GM19099 (cell line): ENCODE results near the gene PLCH1.

ENCODE experiments used
- POLR2A ChIP-seq: IDR thresholded peaks from 3 replicates; pipeline ENCODE4 v1.6.1; 2011; ENCODE audit warnings: low read depth; ENCODE audit not compliant: insufficient read length; ENCODE audit errors: extremely low read depth

The PLCH1 gene

GRCh38 chr3:155682426-155683343, 62.2 kb downstream of the PLCH1 start:
- no peak for TF ChIP-seq POLR2A

DNA sequence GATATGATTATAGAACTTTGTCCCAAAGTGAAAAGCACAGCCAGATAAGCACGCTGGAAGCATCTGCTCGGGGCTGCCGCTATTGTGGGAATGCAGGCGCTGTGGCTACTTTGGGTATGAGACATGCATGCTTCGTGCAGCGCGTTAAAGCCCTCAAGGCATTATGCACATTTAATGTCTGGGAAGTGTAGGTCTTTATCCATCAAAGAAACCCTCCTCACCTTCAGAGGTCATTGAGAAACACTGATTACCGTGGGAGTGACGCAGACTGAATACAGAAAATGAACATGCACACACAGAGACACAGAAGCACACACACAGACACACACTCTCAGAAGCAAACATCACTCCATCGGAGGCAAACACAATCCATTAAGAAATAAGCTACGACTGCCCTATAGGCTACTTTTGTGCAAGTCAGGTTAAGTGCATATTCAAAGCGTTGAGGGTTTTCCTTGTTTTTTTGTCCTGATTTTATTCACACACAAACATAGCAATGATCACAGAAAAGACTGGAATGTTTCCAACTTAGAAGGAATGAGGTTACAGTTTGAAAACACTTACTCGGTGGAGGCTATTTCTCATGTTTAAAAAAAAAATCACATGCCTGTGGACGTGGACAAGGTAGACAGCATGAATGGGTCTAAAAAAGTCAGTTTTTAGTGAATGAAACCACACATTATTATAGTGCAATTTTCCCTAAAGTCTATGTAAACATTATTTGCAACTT, 68.5 kb downstream of the PLCH1 start:
- TF ChIP-seq POLR2A: no peak

DNA sequence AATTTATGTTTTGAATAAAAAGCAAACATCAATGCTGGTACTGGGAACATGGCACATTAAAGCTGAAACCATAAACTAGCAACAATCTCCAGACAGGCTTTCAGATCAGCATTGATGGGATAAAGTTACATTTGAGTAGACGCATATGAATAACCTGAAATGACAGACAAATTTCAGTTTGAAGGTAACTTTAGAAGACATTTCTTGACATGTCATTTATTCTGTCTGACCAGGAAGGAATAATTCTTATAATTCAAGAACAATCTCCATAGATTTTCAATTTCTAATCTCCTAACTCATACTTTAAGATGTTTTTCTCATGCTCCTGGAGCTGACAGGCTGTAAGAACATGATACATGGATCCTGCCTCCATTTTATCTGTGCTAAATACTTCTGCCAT, 69.8 kb downstream of the PLCH1 start:
- no peak for TF ChIP-seq POLR2A

DNA sequence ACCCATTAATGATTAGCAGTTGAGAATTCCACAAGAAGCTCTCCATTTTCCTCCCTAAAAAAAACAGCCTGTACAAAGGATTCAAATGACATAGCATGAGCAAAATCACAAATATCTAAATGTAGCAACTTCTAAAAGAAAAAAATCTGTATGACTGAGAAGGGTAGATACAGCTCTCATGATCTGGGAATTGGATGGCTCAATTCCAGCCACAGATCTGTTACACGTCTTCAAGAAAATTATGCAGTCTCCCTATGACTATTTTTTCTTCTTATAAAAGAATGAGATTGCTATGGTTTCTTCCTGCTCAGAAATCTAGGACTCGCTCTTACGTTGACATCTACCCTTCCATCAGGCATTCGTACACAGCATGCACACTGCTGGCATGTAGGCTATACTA, 71.5 kb downstream of the PLCH1 start:
- TF ChIP-seq POLR2A: no peak

- TF ChIP-seq POLR2A: no peak
Observed at GRCh38 chr3:155670335-155670734, 74.5 kb downstream of the PLCH1 start.

GRCh38 chr3:155667988-155668387, 76.9 kb downstream of the PLCH1 start:
- no peak for TF ChIP-seq POLR2A

DNA sequence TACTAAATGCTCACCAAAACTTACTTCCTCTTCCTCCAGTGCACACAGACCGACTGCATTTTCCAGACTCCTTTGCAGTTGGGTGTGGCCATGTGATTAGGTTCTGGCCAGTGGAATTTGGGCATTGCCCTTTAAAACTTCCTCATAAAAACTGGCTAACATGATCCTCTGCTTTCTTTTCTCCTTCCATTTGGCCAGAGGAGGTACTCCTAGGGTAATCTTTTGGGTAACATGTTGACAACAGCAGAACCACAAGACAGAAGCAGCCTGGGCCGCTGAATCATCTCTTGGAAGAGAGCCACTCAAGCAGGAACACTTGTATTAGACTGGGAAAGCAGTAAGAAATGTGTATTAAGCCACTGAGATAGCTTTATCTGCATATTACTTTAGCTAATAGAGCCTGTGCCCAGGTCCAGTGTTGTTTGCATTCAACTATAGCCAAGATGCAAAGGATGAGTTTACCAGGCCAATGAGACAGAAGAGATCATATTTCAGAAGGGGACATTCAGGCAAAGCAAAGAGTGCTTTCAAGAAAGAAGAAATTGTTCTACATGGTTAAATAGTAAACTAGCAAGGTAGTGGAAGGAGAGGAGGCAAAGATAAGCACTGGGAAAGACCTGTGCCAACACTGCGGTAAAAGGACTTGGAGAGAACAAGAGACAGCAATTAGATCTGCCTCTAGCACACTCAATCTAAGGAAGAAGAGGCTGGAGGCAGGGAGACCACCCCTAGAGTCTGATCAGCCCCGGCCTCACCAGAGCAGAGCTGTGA, 79.8 kb downstream of the PLCH1 start:
- no peak for TF ChIP-seq POLR2A

DNA sequence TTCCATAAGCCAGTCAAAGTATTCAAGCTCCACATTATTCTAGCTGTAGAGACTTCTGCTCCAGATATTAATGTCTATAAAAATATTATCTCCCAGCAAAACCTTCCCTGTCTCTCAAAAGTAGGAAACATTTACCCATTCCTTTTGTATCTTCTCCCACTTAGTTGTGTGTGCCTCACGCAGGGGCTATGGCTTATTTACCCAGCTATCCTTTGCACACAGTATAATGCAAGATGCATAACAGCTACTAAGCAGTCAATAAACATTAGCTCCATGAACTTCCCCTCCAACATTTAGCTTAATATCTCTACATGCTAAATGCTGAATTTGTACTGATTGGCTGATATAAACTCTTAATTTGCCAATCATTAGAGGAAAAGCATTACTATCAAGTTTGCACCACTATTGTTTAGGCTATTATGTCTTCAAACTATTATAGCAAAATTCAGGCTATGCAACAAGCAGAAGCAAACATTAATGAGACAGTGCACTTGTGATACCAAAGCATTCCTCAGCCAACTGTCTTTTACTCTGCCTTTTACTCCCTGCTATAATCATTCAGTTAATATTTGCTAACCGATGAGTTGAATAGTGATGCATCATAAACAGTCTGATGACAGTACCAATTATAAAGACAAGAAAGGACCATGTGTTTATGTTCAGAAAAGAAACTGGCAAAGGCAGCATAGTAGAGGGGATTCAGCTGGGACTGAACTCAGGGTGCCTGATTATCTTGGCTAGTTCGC, 81.2 kb downstream of the PLCH1 start:
- no peak for TF ChIP-seq POLR2A

- no peak for TF ChIP-seq POLR2A
Observed at GRCh38 chr3:155661760-155662159, 83.1 kb downstream of the PLCH1 start.

GRCh38 chr3:155661042-155661441, 83.8 kb downstream of the PLCH1 start:
- TF ChIP-seq POLR2A: no peak

DNA sequence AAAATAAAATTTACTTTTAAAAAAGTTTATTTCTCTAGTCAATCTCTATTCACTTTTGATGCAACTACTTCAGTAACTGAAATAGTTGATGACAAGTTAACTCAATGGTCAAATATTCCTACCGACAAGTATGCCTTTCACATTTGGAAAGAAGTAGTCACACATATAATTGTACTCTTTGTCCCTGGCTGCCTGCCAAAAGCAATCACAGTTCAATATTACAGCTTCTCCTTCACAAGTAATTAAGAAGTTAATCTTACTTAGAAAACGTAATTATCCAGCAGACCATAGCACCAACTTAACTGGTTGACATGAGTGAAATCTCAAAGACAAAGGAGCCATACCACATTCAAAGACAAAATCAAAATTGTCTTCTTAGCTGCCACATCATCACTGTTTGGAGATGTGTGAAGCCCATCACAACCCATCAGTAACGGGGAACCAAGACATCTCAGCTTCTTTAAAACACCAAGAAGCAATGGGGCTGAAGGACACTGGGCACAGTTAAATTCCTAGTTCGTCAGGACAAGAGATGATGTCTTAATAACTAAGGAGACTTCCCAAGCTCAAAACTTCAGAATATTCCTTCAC, 86.1 kb downstream of the PLCH1 start:
- no peak for TF ChIP-seq POLR2A

DNA sequence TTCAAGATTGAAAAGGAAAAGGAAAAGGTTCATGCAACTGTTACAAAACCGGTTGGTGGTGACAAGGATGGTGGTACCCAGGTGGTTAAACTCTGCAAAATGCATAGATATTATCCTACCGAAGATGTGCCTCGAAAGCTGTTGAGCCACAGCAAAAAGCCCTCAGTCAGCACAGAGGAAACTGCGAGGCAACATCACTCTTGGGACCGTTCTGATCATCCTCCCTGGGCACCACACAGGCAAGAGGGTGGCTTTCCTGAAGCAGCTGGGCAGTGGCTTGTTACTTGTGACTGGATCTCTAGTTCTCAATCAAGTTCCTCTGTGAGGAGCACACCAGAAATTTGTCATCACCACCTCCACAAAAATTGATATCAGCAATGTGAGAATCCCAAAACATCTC, 86.9 kb downstream of the PLCH1 start:
- TF ChIP-seq POLR2A: no peak

DNA sequence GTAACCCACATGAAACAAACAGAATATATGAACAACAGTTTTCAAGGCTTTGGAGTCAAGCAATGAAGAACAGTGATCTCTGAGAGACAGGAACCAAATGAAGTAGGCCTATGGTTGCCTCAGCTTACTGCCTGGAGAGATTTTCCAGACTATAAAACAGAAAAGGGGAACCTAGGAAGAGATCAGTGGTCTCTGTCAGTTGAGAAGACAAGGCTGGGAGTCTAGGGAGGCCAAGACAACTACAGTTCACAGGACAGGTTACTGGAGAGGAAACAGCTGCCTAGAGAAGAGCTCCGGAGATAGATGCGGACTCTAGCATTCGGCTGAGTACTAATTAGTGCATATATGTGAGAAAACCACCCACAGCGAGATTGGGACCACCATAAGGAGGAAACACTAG, 87.7 kb downstream of the PLCH1 start:
- TF ChIP-seq POLR2A: no peak

- no peak for TF ChIP-seq POLR2A
Observed at GRCh38 chr3:155656466-155656865, 88.4 kb downstream of the PLCH1 start.

GRCh38 chr3:155651489-155652218, 93.2 kb downstream of the PLCH1 start:
- no peak for TF ChIP-seq POLR2A
